Activated T-helper 9 cell treated with anti-CD3 and anti-CD28 coated beads, Interleukin-2, amount 50 U/mL, for 16 hours (primary cell): ENCODE data around the gene S1PR1.
"Not testable (repeated sequence)": the region's sequence is repeated elsewhere in the genome, so short reads cannot be mapped to it uniquely, and the experiment has no call there.

Source experiments
- DNase-seq: peaks from one replicate; pipeline ENCODE4 v3.0.0-alpha.2; 2020; ENCODE audit warnings: low read depth

The S1PR1 gene

DNA sequence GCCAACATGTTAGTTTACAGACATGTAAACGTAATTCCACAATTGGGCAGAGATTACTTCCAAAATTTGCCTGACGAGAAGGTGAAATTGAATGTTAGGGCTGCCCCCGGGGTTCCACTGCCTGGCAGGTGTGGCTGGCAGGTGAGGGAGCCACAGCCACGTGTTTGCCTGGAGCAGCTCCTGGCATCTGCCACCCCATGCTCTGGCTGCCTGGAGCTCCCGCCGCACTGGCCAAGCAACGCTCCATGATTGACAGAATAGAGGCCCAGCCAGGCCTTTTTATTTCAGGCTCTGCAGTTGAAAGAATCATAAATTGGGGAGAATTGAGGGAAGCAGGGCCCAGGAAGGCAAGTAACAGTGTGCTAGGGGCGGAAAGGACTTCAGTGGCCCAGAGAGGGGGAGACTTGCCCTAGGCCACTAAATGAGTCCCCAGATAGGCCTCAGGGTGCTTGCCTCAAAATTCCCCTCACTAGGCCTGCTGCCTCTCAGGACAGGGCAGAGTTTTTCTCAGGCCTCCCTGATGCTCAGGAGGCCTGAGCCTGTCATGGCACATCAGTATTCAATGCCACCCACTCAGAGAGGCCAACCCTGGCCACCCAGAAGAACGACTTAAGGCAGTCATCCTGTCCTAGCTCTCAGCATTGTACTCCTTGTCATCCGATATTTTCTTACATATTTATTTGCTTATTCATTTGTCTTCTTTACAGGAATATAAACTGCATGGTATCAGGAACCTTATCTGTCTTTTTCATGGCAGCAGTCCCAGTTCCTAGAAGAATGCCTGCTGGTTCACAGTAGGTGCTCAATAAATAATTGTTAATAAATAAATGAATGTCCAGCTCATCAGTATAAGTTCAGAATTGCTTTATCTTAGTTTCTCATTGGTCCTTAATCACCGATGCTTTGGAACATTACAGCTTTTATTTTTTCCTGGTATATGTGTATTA is 16.6 kb upstream of the S1PR1 start:
- no peak for DNase-seq

DNA sequence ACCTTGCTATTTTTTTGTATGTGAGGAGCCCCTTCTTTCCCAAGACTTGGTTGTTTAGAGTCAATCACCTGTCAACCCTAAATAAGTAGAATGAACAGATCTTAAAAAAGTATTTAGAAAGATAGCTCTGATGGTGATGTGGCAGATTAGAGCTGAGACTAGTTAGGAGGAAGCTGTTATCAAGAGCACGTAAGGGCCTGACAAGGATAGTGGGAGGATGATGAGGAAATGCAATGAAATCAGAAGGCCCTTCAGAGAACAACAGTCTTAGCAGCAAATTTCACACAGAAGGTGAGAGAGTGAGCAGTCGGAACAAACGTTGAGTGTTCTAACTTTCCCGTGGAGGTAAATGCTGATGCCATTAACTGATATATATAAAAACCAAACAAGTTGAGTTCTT is 15.9 kb upstream of the S1PR1 start:
- no peak for DNase-seq

GRCh38 chr1:101221945-101222429 is 14.8 kb upstream of the S1PR1 start:
- DNase-seq = no peak

DNA sequence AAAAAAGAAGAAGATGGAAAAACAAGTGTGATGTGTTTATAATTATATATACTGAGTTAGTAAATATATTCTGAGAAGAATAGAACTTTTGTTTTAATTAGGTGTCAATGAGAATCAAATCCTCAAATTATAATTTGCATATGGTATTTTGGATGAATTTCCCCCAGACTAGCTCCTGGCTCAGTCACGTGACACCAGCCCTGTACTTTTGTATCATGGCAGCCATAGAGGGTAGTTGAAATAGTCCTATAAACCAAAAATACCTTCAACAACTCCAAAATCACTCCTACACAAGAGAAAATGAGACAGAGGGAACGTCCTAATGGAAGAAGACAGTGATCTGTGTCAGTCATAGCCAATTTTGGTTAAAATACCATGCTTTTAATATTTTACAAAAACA is 9.0 kb upstream of the S1PR1 start:
- DNase-seq = no peak

DNA sequence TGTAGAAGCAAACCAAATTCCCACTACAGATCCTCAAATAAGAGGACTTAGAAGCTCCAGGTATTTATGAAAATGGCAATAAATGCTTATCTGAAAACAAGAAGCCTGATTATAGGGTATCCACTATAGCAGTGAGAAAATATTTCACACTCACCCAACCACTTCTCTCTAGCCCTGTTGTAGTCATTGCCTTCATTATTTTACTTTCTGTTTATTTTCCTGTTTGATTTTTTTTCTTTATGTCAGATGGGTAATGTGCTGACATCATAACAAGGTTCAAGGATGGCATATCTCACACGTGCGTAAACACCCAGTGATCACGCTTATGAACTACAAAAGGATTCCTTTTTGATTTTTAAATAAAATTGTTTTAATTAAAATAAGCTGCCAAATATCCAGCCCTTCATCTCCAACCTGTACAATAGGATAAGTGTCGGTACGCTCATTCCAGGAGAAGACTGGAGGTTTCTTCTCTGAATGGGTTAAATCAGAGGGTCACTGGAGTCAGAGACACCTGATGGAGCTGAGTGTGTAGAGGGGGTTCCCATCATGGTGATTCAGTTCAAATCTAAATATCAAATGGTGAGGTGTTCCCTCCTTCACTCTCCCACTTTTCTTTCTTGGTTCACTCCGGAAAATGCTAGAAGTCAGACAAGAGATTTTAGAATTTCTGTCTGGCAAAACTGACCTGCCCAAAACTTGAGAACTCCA is 8.2 kb upstream of the S1PR1 start:
- DNase-seq = no peak

DNA sequence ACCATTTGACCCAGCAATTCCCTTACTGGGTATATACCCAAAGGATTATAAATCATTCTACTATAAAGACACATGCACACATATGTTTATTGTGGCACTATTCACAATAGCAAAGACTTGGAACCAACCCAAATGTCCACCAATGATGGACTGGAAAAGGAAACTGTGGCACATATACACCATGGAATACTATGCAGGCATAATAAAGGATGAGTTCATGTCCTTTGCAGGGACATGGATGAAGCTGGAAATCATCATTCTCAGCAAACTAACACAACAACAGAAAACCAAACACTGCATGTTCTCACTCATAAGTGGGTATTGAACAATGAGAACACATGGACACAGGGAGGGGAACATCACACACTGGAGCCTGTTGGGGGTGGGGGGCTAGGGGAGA is 4.6 kb upstream of the S1PR1 start:
- DNase-seq = not testable (repeated sequence)

GRCh38 chr1:101233495-101233894 is 3.3 kb upstream of the S1PR1 start:
- no peak for DNase-seq

GRCh38 chr1:101235216-101235695 is 1.6 kb upstream of the S1PR1 start:
- no peak for DNase-seq

- DNase-seq = peak; percentile 55
These were observed 913 bp upstream of the S1PR1 start for GRCh38 chr1:101235696-101236515.

DNA sequence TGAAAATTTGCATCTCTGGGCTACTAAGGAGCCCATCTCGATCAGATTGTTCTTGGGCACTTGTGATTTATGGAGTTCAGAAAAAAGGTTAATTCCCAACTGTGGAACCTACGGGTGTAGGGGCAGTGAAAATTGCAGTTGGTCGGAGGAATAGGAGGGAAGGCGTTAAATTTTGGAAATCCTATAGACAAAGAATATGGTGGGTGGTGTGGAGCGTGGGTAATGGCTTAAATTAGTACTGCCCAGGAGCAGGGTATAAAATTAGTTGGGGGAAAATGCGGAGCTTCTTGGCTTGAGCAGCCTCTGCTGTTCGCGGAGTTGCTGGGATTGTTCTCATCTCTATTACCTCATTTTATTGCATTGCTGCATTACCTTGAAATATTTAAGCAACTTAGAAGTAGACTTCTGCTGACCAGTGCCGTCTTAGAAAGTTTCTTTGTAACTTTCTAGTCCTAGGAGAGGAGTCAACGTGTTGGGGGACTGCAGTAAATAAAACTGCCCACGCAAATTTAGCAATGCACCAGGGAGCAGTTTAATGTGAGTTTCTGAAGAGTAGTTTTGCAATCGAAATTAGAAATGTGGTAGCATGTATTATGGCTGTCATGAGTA is 514 bp downstream of the S1PR1 start:
- DNase-seq = no peak

- peak; percentile 47 for DNase-seq
These were observed 1.3 kb downstream of the S1PR1 start for GRCh38 chr1:101238031-101238628.

- DNase-seq = peak; percentile 81
These were observed 1.9 kb downstream of the S1PR1 start for GRCh38 chr1:101238681-101239094.

- DNase-seq = peak; percentile 45
These were observed 2.5 kb downstream of the S1PR1 start for GRCh38 chr1:101239095-101240040.

GRCh38 chr1:101240041-101240430 is 3.2 kb downstream of the S1PR1 start:
- no peak for DNase-seq

- DNase-seq = no peak
These were observed 4.8 kb downstream of the S1PR1 start for GRCh38 chr1:101241485-101242225.

- no peak for DNase-seq
These were observed 5.7 kb downstream of the S1PR1 start for GRCh38 chr1:101242324-101243050.

DNA sequence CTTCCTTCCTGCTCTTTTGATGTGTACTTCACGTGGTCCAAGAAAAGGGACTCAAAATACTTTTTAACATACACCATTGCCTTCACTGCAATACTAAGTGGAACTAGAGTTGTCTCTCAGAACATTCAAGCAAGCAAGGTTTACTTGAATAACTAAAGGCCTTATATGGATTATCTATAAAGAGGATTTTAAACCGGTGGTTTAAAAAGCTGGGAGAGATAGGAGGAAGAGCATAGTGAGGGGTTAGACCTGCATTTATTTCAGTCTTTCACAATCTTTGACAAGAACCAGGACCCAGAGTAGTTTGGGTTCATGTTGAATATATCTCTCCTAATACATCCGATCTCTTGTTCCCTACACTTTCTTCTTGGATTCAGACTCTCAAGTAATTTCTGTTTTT is 6.9 kb downstream of the S1PR1 start:
- no peak for DNase-seq

GRCh38 chr1:101244842-101245241 is 8.0 kb downstream of the S1PR1 start:
- DNase-seq = no peak
